Fibroblast of pulmonary artery (primary cell): ENCODE data around the gene SH3BP4.

Experiments used
- DNase-seq: peaks from one replicate; pipeline ENCODE4 v3.0.0-alpha.2; 2010; ENCODE audit warnings: low read depth
- H3K4me3 ChIP-seq: replicated peaks from 2 replicates; pipeline ENCODE4 v1.5.1; 2011; ENCODE audit warnings: low read depth, mild to moderate bottlenecking, control low read depth, low read length, moderate library complexity
- TF ChIP-seq, protein P1 (sequence below): IDR thresholded peaks from 2 replicates; pipeline ENCODE4 v1.5.1; 2011; ENCODE audit warnings: mild to moderate bottlenecking, control low read depth, low read length, inconsistent platforms; ENCODE audit errors: missing control alignments

The SH3BP4 gene

DNA sequence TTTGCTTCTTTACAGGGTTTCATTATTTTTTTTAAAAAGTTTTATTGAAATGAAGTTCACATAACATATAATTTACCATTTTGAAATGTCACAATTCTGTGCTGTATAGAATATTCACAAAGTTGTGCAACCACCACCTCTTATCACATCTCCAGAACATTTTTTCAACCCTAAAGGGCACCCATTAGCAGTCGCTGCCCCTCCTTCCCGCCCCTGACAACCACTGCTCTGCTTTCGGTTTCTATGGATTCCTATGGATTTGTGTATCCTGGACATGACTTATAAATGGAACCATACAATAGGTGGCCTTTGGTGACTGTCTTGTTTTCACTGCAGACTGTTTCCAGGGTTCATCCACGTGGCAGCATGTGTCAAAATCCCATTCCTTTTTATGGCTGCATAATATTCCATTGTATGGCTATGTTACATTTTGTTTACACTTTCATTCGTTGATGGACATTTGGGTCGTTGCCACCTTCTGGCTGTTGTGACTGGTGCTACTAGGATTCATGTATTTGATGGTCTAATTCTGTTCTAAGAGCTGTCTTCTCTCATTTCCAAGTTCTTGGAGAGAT lies 52.6 kb downstream of the SH3BP4 start:
- DNase-seq = no peak
- no peak overlapping the region for H3K4me3 ChIP-seq
- TF ChIP-seq, protein P1, sequence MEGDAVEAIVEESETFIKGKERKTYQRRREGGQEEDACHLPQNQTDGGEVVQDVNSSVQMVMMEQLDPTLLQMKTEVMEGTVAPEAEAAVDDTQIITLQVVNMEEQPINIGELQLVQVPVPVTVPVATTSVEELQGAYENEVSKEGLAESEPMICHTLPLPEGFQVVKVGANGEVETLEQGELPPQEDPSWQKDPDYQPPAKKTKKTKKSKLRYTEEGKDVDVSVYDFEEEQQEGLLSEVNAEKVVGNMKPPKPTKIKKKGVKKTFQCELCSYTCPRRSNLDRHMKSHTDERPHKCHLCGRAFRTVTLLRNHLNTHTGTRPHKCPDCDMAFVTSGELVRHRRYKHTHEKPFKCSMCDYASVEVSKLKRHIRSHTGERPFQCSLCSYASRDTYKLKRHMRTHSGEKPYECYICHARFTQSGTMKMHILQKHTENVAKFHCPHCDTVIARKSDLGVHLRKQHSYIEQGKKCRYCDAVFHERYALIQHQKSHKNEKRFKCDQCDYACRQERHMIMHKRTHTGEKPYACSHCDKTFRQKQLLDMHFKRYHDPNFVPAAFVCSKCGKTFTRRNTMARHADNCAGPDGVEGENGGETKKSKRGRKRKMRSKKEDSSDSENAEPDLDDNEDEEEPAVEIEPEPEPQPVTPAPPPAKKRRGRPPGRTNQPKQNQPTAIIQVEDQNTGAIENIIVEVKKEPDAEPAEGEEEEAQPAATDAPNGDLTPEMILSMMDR = no peak

DNA sequence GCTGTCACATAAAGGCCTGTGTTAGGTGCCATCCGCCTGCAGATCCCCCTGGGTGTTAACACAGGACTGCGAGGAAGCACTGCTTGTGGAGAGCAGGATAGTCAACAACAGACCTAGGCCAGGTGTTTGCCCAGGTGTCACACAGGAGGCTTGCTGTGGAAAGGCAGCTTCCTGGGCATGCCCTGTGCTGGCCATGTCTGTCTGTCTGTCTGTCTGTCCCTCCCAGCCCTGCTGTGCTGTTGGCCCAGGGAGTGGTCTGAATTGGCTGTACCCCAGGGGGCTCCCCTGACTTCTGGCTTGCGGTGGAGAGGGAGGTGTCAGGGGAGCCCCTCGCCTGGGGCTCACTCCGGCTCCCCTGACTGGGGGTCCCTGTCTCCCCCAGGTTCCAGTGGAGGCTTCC lies 53.2 kb downstream of the SH3BP4 start:
- no peak overlapping the region for H3K4me3 ChIP-seq
- TF ChIP-seq, protein P1 = no peak
- DNase-seq = no peak

DNA sequence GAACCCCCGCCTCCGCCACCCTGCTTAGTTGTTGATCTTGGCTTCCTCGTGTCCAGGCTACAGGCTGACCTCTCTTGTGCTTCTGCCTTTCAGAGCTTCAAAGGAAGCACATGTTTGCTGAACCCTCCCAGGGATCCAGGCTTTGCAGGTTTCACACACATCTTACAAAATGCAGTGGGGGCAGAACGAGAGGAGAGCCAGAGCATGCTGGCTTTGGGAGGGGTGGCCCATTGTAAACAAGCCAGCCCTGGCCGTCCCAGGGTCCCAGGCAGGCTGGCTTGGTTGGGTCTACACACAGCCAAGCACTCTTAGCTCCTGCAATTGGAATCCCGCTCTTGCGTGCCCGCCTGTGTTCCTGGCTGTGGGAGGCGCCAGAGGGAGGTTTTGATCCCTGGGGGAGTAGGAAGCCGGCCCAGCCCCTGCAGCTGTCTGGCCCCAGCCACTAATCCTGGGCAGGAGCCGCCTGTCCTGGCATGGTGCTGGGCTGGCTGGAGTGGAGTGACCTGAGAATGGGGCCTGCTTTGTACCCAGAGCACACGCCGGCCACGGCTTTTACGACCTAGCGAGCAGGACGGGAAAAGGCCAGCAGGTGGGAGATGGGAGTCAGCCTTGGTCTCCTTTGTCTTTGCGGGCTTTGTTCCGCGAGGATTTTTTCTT lies 53.9 kb downstream of the SH3BP4 start:
- DNase-seq = peak; percentile 29
- H3K4me3 ChIP-seq = no peak overlapping the region
- TF ChIP-seq, protein P1 = peak; percentile 0

DNA sequence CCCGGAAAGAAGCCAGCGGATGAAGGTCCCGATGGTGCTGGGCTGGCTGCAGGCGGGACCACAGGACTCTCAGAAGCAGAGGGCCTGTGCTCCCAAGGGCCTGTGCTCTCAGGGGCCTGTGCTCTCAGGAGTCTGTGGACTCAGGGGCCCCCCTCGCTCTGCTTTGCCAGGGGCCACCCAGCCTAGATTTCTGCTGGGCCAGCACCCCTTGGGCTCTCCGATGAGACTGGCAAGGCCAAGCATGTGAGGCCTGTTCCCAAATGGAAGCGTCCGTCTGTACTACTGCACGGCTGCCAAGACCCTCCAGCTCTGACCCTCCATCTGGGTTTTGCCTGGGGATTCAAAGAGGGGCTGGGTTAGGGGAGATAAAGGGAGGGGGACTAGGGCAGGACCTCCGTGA lies 54.6 kb downstream of the SH3BP4 start:
- no peak overlapping the region for H3K4me3 ChIP-seq
- TF ChIP-seq, protein P1 = no peak
- no peak for DNase-seq

DNA sequence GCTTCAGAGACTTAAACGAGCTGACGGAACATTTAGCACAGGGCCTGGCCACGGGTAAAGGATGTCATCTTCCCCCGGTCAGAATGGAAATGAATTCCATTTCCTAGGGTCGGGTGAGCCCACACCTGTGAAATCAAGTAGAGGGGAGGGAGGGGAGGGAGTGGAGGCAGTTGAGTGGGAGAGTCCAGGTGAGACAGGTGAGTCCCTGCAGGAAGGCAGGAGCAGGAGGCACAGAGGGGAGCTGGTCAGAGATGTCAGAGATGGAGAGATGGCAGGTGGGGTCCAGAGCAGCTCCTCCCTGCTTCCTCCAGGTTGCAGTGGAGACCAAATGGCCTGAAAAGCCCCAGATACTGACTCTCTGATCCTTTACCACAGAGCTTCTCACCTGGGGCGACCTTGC lies 55.2 kb downstream of the SH3BP4 start:
- TF ChIP-seq, protein P1 = no peak
- H3K4me3 ChIP-seq = no peak overlapping the region

DNA sequence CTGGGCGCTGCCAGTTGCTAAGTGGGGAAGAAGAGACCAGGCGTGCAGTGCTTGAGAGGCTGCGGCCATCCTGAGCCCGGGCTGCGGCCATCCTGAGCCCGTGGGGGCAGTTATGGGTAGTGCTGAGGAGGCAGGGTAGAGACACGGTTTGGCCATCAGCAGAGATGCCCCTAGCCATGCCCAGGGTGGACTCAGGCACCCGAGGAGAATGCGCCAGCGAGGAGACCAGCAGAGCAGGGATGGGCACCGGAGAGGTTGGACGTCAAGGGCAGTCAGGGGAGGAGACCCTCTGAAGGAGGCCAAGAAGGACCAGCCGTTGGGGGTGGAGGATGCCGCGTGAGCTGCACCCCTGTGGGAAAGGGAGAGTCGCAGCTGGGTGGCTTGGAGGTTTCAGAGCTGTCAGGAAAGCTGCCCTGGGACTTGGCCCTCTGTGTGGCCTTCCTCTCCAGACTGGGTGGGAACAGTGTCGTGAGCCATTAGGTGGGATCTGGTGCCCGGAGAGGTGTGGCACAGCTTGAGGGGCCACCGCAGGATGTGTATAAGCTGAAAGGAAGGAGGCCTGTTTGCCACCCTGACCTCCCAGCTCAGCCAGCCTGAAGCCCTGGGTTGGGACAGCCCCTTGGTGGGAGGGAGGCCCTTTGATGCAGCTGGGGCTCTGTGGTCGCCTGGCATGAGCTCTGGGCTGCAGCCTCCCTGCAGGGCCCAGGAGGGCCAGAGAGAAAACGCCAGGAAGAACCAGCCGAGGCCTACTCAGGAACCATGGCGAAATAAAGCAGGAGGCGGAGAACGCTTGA lies 56.0 kb downstream of the SH3BP4 start:
- TF ChIP-seq, protein P1 = no peak
- DNase-seq = no peak
- no peak overlapping the region for H3K4me3 ChIP-seq

More for the DNA sequence above, 55.2 kb downstream of the SH3BP4 start:
- DNase-seq = no peak
